Fibroblast of lung (primary cell): Measurements from ENCODE around the gene TBC1D17. TPM values are rescaled to one million over a fixed set of nuclear protein-coding genes. Genes with fewer than 3 reads are reported as not detected.

Experiments used
- DNase-seq, 2 donors: peaks; one replicate each; pipeline versions ENCODE4 v3.0.0 to v3.0.0-alpha.2; 2010; ENCODE audit warnings: low read depth in 2 of 2
- H2AFZ ChIP-seq: 2 replicates; pipeline ENCODE4 v1.5.1; 2012; ENCODE audit warnings: low read length, control low read depth, inconsistent platforms
- H3K27ac ChIP-seq: 2 replicates; pipeline ENCODE4 v1.5.1; 2011; ENCODE audit warnings: low read length, control low read depth; ENCODE audit not compliant: insufficient read depth
- H3K27me3 ChIP-seq: 2 replicates; pipeline ENCODE4 v1.5.1; 2011; ENCODE audit warnings: mild to moderate bottlenecking, low read length; ENCODE audit not compliant: control insufficient read depth, insufficient read depth
- H3K36me3 ChIP-seq: 2 replicates; pipeline ENCODE4 v1.5.1; 2011; ENCODE audit warnings: low read length; ENCODE audit not compliant: control insufficient read depth, insufficient read depth
- H3K4me1 ChIP-seq: 2 replicates; pipeline ENCODE4 v1.5.1; 2011; ENCODE audit warnings: low read length; ENCODE audit not compliant: control insufficient read depth, insufficient read depth; ENCODE audit errors: extremely low read depth
- H3K4me2 ChIP-seq: 2 replicates; pipeline ENCODE4 v1.5.1; 2011; ENCODE audit warnings: low read length, control low read depth; ENCODE audit not compliant: insufficient read depth; ENCODE audit errors: extremely low read depth
- H3K4me3 ChIP-seq, 4 experiments: fragments of 200-600 bp in 1 of 4; sonication (generic) in 1 of 4; replicated peaks in 1 of 4; 2 replicates each; pipeline ENCODE4 v1.5.1; 2011 to 2016; ENCODE audit warnings: low read length in 4 of 4, low read depth in 3 of 4, mild to moderate bottlenecking in 3 of 4, control low read depth in 2 of 4, inconsistent platforms in 1 of 4, mixed read lengths in 1 of 4; ENCODE audit not compliant: insufficient read depth in 1 of 4; ENCODE audit errors: control extremely low read depth in 1 of 4
- H3K79me2 ChIP-seq: 2 replicates; pipeline ENCODE4 v1.5.1; 2012; ENCODE audit warnings: mild to moderate bottlenecking, low read length, inconsistent platforms; ENCODE audit not compliant: control insufficient read depth, insufficient read depth
- H3K9ac ChIP-seq: 2 replicates; pipeline ENCODE4 v1.5.1; 2011; ENCODE audit warnings: mild to moderate bottlenecking, low read length, control low read depth; ENCODE audit not compliant: insufficient read depth
- H3K9me3 ChIP-seq: 2 replicates; pipeline ENCODE4 v1.5.1; 2012; ENCODE audit warnings: low read depth, low read length; ENCODE audit not compliant: control insufficient read depth, insufficient read depth
- H4K20me1 ChIP-seq: 2 replicates; pipeline ENCODE4 v1.5.1; 2011; ENCODE audit warnings: low read length; ENCODE audit not compliant: control insufficient read depth, insufficient read depth; ENCODE audit errors: extremely low read depth
- EZH2 ChIP-seq: IDR thresholded peaks from 2 replicates; pipeline ENCODE4 v1.5.1; 2012; ENCODE audit warnings: low read length, control low read depth, mild to moderate bottlenecking; ENCODE audit errors: missing control alignments
- polyA plus RNA-seq, 2 donors: library from polyadenylated mRNA; depleted of rRNA in 1 of 2; stranded (reverse) in 1 of 2; unstranded in 1 of 2; fragments of >200 nt; gene quantifications; 2 replicates each; pipeline ENCODE4 v1.2.1, GENCODE V29; 2011 to 2012; ENCODE audit warnings: missing spikeins in 1 of 2
- total RNA-seq: library from RNA; depleted of rRNA; stranded (reverse); fragments of >200 nt; gene quantifications from 2 replicates; pipeline ENCODE4 v1.2.1, GENCODE V29; 2014
- TF ChIP-seq, protein P1 (sequence below), 2 donors: IDR thresholded peaks in 1 of 2; conservative IDR thresholded peaks in 1 of 2; 1 replicate in 1 of 2; 2 replicates in 1 of 2; pipeline ENCODE4 v1.5.1; 2011 to 2012; ENCODE audit warnings: low read length in 2 of 2, control low read depth in 1 of 2, inconsistent platforms in 1 of 2, low read depth in 1 of 2, mild to moderate bottlenecking in 1 of 2

Gene TBC1D17
- total and polyA plus RNA-seq, 2 donors (not counting 1 experiment from before 2014, with no cell fraction given) = 19.5 to 32.5 TPM

GRCh38 chr19:49906879-49907564 is 29.5 kb downstream of the TBC1D17 start:
- Histone ChIP-seq H3K36me3 (peaks cover 20% of the 10 kb centered on the region), H3K4me2 (no peak overlapping the region), H3K9me3 (no peaks in the 10 kb centered on the region), H3K79me2 (peaks cover 2% of the 10 kb centered on the region), H4K20me1 (no peaks in the 10 kb centered on the region), H3K4me1 (no peaks in the 10 kb centered on the region), H3K9ac (no peak overlapping the region), H2AFZ (no peak overlapping the region), H3K27ac (no peak overlapping the region), H3K4me3 (no peak overlapping the region), H3K27me3 (no peaks in the 10 kb centered on the region)
- DNase-seq = no peak
- no peak for TF ChIP-seq EZH2
- TF ChIP-seq, protein P1, sequence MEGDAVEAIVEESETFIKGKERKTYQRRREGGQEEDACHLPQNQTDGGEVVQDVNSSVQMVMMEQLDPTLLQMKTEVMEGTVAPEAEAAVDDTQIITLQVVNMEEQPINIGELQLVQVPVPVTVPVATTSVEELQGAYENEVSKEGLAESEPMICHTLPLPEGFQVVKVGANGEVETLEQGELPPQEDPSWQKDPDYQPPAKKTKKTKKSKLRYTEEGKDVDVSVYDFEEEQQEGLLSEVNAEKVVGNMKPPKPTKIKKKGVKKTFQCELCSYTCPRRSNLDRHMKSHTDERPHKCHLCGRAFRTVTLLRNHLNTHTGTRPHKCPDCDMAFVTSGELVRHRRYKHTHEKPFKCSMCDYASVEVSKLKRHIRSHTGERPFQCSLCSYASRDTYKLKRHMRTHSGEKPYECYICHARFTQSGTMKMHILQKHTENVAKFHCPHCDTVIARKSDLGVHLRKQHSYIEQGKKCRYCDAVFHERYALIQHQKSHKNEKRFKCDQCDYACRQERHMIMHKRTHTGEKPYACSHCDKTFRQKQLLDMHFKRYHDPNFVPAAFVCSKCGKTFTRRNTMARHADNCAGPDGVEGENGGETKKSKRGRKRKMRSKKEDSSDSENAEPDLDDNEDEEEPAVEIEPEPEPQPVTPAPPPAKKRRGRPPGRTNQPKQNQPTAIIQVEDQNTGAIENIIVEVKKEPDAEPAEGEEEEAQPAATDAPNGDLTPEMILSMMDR (conservative IDR thresholded peaks at IDR 0.05 in 1 of 2, IDR thresholded peaks at IDR 0.05 in 1 of 2; ENCODE audit: low read depth in 1 of 2, low read length in 2 of 2) = no peak

- Histone ChIP-seq H3K9me3 (no peaks in the 10 kb centered on the region), H3K4me1 (no peaks in the 10 kb centered on the region), H3K9ac (no peak overlapping the region), H3K27ac (no peak overlapping the region), H4K20me1 (no peaks in the 10 kb centered on the region), H3K36me3 (peaks cover 21% of the 10 kb centered on the region), H3K27me3 (no peaks in the 10 kb centered on the region), H2AFZ (no peak overlapping the region), H3K79me2 (peaks cover 2% of the 10 kb centered on the region), H3K4me2 (no peak overlapping the region), H3K4me3 (no peak overlapping the region)
- TF ChIP-seq, protein P1 (conservative IDR thresholded peaks at IDR 0.05 in 1 of 2, IDR thresholded peaks at IDR 0.05 in 1 of 2; ENCODE audit: low read depth in 1 of 2, low read length in 2 of 2) = no peak
- TF ChIP-seq EZH2 = no peak
- no peak for DNase-seq
Measured at GRCh38 chr19:49907745-49908446, 30.4 kb downstream of the TBC1D17 start.

GRCh38 chr19:49908480-49909420 is 31.2 kb downstream of the TBC1D17 start:
- H3K27ac ChIP-seq = no peak overlapping the region
- H3K9ac ChIP-seq = no peak overlapping the region
- H3K4me3 ChIP-seq = no peak overlapping the region
- H2AFZ ChIP-seq = no peak overlapping the region
- no peaks in the 10 kb centered on the region for H3K27me3 ChIP-seq
- H3K9me3 ChIP-seq = no peaks in the 10 kb centered on the region
- no peaks in the 10 kb centered on the region for H4K20me1 ChIP-seq
- no peak overlapping the region for H3K4me2 ChIP-seq
- peaks cover 4% of the 10 kb centered on the region for H3K79me2 ChIP-seq
- H3K36me3 ChIP-seq = peaks cover 25% of the 10 kb centered on the region
- DNase-seq = no peak
- TF ChIP-seq, protein P1 (conservative IDR thresholded peaks at IDR 0.05 in 1 of 2, IDR thresholded peaks at IDR 0.05 in 1 of 2; ENCODE audit: low read depth in 1 of 2, low read length in 2 of 2) = no peak
- TF ChIP-seq EZH2 = no peak
- H3K4me1 ChIP-seq = no peaks in the 10 kb centered on the region
